Neural cell (in vitro differentiated cells): ENCODE results near the gene HIVEP2. TPM values are rescaled to one million over a fixed set of nuclear protein-coding genes. Genes with fewer than 3 reads are reported as not detected.

ENCODE experiments used
- H2AFZ ChIP-seq: fragments of 200-600, 300-800 bp; sonication (generic), shearing (Covaris generic); 2 replicates; pipeline ENCODE4 v1.6.0; 2014; ENCODE audit warnings: low read depth, mild to moderate bottlenecking, antibody characterized with exemption, low read length, moderate library complexity
- H3F3A ChIP-seq: fragments of 200-600 bp; shearing (Covaris generic); 2 replicates; pipeline ENCODE4 v1.6.1; 2016; ENCODE audit warnings: mild to moderate bottlenecking, moderate library complexity, mixed read lengths, antibody characterized with exemption, low read length; ENCODE audit not compliant: insufficient read depth, poor library complexity, severe bottlenecking
- H3K27ac ChIP-seq: fragments of 200-600, 300-800 bp; sonication (generic), shearing (Covaris generic); 2 replicates; pipeline ENCODE4 v1.5.1; 2014; ENCODE audit warnings: mild to moderate bottlenecking, low read length, moderate library complexity
- H3K27me3 ChIP-seq: fragments of 300-800, 200-600 bp; sonication (generic), shearing (Covaris generic); 2 replicates; pipeline ENCODE4 v1.6.0; 2014; ENCODE audit warnings: mild to moderate bottlenecking, low read depth, low read length, moderate library complexity; ENCODE audit not compliant: insufficient read depth
- H3K36me3 ChIP-seq: fragments of 300-800, 200-600 bp; sonication (generic), shearing (Covaris generic); 2 replicates; pipeline ENCODE4 v1.5.1; 2014; ENCODE audit warnings: mild to moderate bottlenecking, antibody characterized with exemption, low read length, moderate library complexity; ENCODE audit not compliant: insufficient read depth
- H3K4me2 ChIP-seq: fragments of 300-800, 200-600 bp; sonication (generic), shearing (Covaris generic); 2 replicates; pipeline ENCODE4 v1.6.0; 2014; ENCODE audit warnings: mild to moderate bottlenecking, low read length
- H3K4me3 ChIP-seq: fragments of 300-800, 200-600 bp; sonication (generic), shearing (Covaris generic); 2 replicates; pipeline ENCODE4 v1.5.1; 2014; ENCODE audit warnings: mild to moderate bottlenecking, low read length, moderate library complexity
- H3K79me2 ChIP-seq: fragments of 200-600 bp; shearing (Covaris generic); replicated peaks from 2 replicates; pipeline ENCODE4 v1.6.0; 2014; ENCODE audit warnings: mild to moderate bottlenecking, low read length, moderate library complexity; ENCODE audit not compliant: insufficient read depth
- H3K9ac ChIP-seq: fragments of 300-800, 200-600 bp; sonication (generic), shearing (Covaris generic); 2 replicates; pipeline ENCODE4 v1.6.1; 2016; ENCODE audit warnings: mild to moderate bottlenecking, low read length, mixed read lengths
- H3K9me2 ChIP-seq: fragments of 200-600 bp; shearing (Covaris generic); 2 replicates; pipeline ENCODE4 v1.6.1; 2016; ENCODE audit warnings: mild to moderate bottlenecking, low read length, mixed read lengths; ENCODE audit not compliant: insufficient read depth
- H3K9me3 ChIP-seq: fragments of 200-600, 300-800 bp; sonication (generic), shearing (Covaris generic); 2 replicates; pipeline ENCODE4 v1.6.1; 2016; ENCODE audit warnings: mild to moderate bottlenecking, mixed run types, low read length, moderate library complexity, mixed read lengths
- H4K20me1 ChIP-seq: fragments of 200-600 bp; shearing (Covaris generic); 2 replicates; pipeline ENCODE4 v1.6.1; 2016; ENCODE audit warnings: mild to moderate bottlenecking, mixed run types; ENCODE audit not compliant: insufficient read depth
- CTCF ChIP-seq: fragments of 450-650 bp; IDR thresholded peaks from 2 replicates; pipeline ENCODE4 v1.5.1; 2014; ENCODE audit warnings: antibody characterized with exemption, mild to moderate bottlenecking, moderate library complexity; ENCODE audit not compliant: poor library complexity, severe bottlenecking
- EP300 ChIP-seq: fragments of 450-650 bp; conservative IDR thresholded peaks from 2 replicates; pipeline ENCODE4 v1.6.1; 2014; ENCODE audit warnings: antibody characterized with exemption, mild to moderate bottlenecking, moderate library complexity; ENCODE audit not compliant: poor library complexity, severe bottlenecking
- EZH2 ChIP-seq: fragments of 200-600, 300-800 bp; shearing (Covaris generic), sonication (generic); IDR thresholded peaks from 2 replicates; pipeline ENCODE4 v1.6.1; 2014; ENCODE audit warnings: antibody characterized with exemption, low read length, borderline replicate concordance, mild to moderate bottlenecking; ENCODE audit not compliant: insufficient read depth, poor library complexity, severe bottlenecking
- POLR2AphosphoS5 ChIP-seq: IDR thresholded peaks from 2 replicates; pipeline ENCODE4 v1.6.1; 2012
- RAD21 ChIP-seq: fragments of 450-650 bp; conservative IDR thresholded peaks from 2 replicates; pipeline ENCODE4 v1.6.1; 2014; ENCODE audit warnings: antibody characterized with exemption, mild to moderate bottlenecking, moderate library complexity
- REST ChIP-seq: IDR thresholded peaks from 2 replicates; pipeline ENCODE4 v1.6.1; 2012; ENCODE audit warnings: borderline replicate concordance
- SMC3 ChIP-seq: fragments of 450-650 bp; conservative IDR thresholded peaks from 2 replicates; pipeline ENCODE4 v1.6.1; 2014; ENCODE audit warnings: antibody characterized with exemption, mild to moderate bottlenecking, moderate library complexity; ENCODE audit not compliant: poor library complexity
- TAF1 ChIP-seq: IDR thresholded peaks from 2 replicates; pipeline ENCODE4 v1.6.1; 2012; ENCODE audit warnings: low read depth
- polyA plus RNA-seq: library from polyadenylated mRNA; depleted of rRNA; stranded (reverse); fragments of >200 nt; gene quantifications from 2 replicates; pipeline ENCODE4 v1.2.3, GENCODE V29; 2014

HIVEP2 gene
- polyA plus RNA-seq, 1 donor from 2014 or later: 6.0 TPM

- TF ChIP-seq CTCF: no peak
- no peak for TF ChIP-seq EP300
- no peak for TF ChIP-seq REST
- TF ChIP-seq SMC3: no peak
- no peak for TF ChIP-seq RAD21
- no peak for TF ChIP-seq POLR2AphosphoS5
- H3K9me2 ChIP-seq: no peaks in the 10 kb centered on the region
Observed at GRCh38 chr6:142844065-142844755, 100.8 kb downstream of the HIVEP2 start.

GRCh38 chr6:142843361-142843760 is 101.6 kb downstream of the HIVEP2 start:
- no peaks in the 10 kb centered on the region for H3K9me2 ChIP-seq
- H3K27me3 ChIP-seq: no peaks in the 10 kb centered on the region
- H3F3A ChIP-seq: no peaks in the 10 kb centered on the region
- no peak overlapping the region for H3K27ac ChIP-seq
- H4K20me1 ChIP-seq: no peaks in the 10 kb centered on the region
- H3K4me3 ChIP-seq: no peak overlapping the region
- no peak overlapping the region for H3K9ac ChIP-seq
- H3K36me3 ChIP-seq: no peaks in the 10 kb centered on the region
- no peak overlapping the region for H2AFZ ChIP-seq
- no peak overlapping the region for H3K4me2 ChIP-seq
- H3K9me3 ChIP-seq: no peaks in the 10 kb centered on the region
- TF ChIP-seq SMC3: no peak
- no peak for TF ChIP-seq POLR2AphosphoS5
- TF ChIP-seq TAF1: no peak
- no peak for TF ChIP-seq RAD21
- TF ChIP-seq EZH2: no peak
- no peak for TF ChIP-seq CTCF
- no peak for TF ChIP-seq REST
- no peaks in the 10 kb centered on the region for H3K79me2 ChIP-seq

More at GRCh38 chr6:142844065-142844755, 100.8 kb downstream of the HIVEP2 start:
- Histone ChIP-seq H4K20me1 (no peaks in the 10 kb centered on the region), H3K4me2 (no peak overlapping the region), H3K9me3 (no peaks in the 10 kb centered on the region), H3K9ac (no peak overlapping the region), H3K79me2 (no peaks in the 10 kb centered on the region), H3K27ac (no peak overlapping the region), H3K36me3 (no peaks in the 10 kb centered on the region), H3K4me3 (no peak overlapping the region), H3F3A (no peaks in the 10 kb centered on the region), H2AFZ (no peak overlapping the region), H3K27me3 (no peaks in the 10 kb centered on the region)
